Measurements from ENCODE around the gene MEGF10. TPM values are rescaled to one million over a fixed set of nuclear protein-coding genes. Genes with fewer than 3 reads are reported as not detected.

Gene MEGF10
- polyA plus RNA-seq, 1 donor from 2014 or later = 0.05 TPM

- Histone ChIP-seq H3K9me2 (ENCODE audit: insufficient read depth, low read length) (no peaks in the 10 kb centered on the region), H3K9me3 (ENCODE audit: low read length) (no peaks in the 10 kb centered on the region), H3F3A (ENCODE audit: insufficient read depth, low read length, poor library complexity, severe bottlenecking) (no peaks in the 10 kb centered on the region), H3K79me2 (replicated peaks; ENCODE audit: insufficient read depth, low read length) (no peaks in the 10 kb centered on the region), H2AFZ (ENCODE audit: low read depth, low read length) (no peak overlapping the region), H3K27ac (ENCODE audit: low read length) (no peak overlapping the region), H3K27me3 (ENCODE audit: insufficient read depth, low read depth, low read length) (no peaks in the 10 kb centered on the region), H4K20me1 (ENCODE audit: insufficient read depth) (no peaks in the 10 kb centered on the region), H3K4me3 (ENCODE audit: low read length) (no peak overlapping the region), H3K36me3 (ENCODE audit: insufficient read depth, low read length) (no peaks in the 10 kb centered on the region), H3K9ac (ENCODE audit: low read length) (no peak overlapping the region), H3K4me2 (ENCODE audit: low read length) (no peak overlapping the region)
- TF ChIP-seq, protein P1, sequence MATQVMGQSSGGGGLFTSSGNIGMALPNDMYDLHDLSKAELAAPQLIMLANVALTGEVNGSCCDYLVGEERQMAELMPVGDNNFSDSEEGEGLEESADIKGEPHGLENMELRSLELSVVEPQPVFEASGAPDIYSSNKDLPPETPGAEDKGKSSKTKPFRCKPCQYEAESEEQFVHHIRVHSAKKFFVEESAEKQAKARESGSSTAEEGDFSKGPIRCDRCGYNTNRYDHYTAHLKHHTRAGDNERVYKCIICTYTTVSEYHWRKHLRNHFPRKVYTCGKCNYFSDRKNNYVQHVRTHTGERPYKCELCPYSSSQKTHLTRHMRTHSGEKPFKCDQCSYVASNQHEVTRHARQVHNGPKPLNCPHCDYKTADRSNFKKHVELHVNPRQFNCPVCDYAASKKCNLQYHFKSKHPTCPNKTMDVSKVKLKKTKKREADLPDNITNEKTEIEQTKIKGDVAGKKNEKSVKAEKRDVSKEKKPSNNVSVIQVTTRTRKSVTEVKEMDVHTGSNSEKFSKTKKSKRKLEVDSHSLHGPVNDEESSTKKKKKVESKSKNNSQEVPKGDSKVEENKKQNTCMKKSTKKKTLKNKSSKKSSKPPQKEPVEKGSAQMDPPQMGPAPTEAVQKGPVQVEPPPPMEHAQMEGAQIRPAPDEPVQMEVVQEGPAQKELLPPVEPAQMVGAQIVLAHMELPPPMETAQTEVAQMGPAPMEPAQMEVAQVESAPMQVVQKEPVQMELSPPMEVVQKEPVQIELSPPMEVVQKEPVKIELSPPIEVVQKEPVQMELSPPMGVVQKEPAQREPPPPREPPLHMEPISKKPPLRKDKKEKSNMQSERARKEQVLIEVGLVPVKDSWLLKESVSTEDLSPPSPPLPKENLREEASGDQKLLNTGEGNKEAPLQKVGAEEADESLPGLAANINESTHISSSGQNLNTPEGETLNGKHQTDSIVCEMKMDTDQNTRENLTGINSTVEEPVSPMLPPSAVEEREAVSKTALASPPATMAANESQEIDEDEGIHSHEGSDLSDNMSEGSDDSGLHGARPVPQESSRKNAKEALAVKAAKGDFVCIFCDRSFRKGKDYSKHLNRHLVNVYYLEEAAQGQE (IDR thresholded peaks at IDR 0.05; ENCODE audit: borderline replicate concordance) = no peak
Observed at GRCh38 chr5:127302509-127302908, 11.9 kb downstream of the MEGF10 start.

- Histone ChIP-seq H3K9me2 (ENCODE audit: insufficient read depth, low read length) (no peaks in the 10 kb centered on the region), H2AFZ (ENCODE audit: low read depth, low read length) (no peak overlapping the region), H3K27ac (ENCODE audit: low read length) (no peak overlapping the region), H3K4me3 (ENCODE audit: low read length) (no peak overlapping the region), H3K36me3 (ENCODE audit: insufficient read depth, low read length) (no peaks in the 10 kb centered on the region), H3F3A (ENCODE audit: insufficient read depth, low read length, poor library complexity, severe bottlenecking) (no peaks in the 10 kb centered on the region), H3K9ac (ENCODE audit: low read length) (no peak overlapping the region), H3K27me3 (ENCODE audit: insufficient read depth, low read depth, low read length) (no peaks in the 10 kb centered on the region), H4K20me1 (ENCODE audit: insufficient read depth) (no peaks in the 10 kb centered on the region), H3K9me3 (ENCODE audit: low read length) (no peaks in the 10 kb centered on the region), H3K79me2 (replicated peaks; ENCODE audit: insufficient read depth, low read length) (no peaks in the 10 kb centered on the region), H3K4me2 (ENCODE audit: low read length) (no peak overlapping the region)
- TF ChIP-seq, protein P2, sequence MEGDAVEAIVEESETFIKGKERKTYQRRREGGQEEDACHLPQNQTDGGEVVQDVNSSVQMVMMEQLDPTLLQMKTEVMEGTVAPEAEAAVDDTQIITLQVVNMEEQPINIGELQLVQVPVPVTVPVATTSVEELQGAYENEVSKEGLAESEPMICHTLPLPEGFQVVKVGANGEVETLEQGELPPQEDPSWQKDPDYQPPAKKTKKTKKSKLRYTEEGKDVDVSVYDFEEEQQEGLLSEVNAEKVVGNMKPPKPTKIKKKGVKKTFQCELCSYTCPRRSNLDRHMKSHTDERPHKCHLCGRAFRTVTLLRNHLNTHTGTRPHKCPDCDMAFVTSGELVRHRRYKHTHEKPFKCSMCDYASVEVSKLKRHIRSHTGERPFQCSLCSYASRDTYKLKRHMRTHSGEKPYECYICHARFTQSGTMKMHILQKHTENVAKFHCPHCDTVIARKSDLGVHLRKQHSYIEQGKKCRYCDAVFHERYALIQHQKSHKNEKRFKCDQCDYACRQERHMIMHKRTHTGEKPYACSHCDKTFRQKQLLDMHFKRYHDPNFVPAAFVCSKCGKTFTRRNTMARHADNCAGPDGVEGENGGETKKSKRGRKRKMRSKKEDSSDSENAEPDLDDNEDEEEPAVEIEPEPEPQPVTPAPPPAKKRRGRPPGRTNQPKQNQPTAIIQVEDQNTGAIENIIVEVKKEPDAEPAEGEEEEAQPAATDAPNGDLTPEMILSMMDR (IDR thresholded peaks at IDR 0.05; ENCODE audit: poor library complexity, severe bottlenecking) = no peak
- TF ChIP-seq SMC3 (conservative IDR thresholded peaks at IDR 0.05; ENCODE audit: poor library complexity) (no peak), EZH2 (IDR thresholded peaks at IDR 0.05; ENCODE audit: borderline replicate concordance, insufficient read depth, low read length, poor library complexity, severe bottlenecking) (no peak)
Observed at GRCh38 chr5:127303404-127303803, 12.8 kb downstream of the MEGF10 start.

DNA sequence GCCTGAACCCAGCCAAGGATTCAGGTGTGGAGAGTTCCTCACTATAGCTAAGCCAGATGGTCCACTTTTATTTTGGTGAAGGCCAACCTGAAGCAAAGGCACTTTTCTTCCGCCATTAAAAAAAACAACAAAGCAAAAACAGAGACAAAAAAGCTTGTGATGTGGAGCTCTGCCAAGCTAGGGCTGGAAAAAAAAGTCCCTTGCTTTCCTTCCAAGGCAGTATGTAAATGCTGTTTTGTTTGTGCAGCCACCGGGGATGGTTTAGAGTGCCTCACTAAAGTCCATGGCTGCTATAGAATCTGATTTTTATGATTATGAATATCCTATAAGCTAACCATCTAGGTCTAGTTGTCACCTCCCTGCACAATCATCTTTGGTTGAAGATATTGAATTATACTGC is 14.9 kb downstream of the MEGF10 start:
- no peak overlapping the region for H3K4me3 ChIP-seq (ENCODE audit: low read length)

More for the DNA sequence above, 14.9 kb downstream of the MEGF10 start:
- Histone ChIP-seq H3K9me3 (ENCODE audit: low read length) (no peaks in the 10 kb centered on the region), H3K79me2 (replicated peaks; ENCODE audit: insufficient read depth, low read length) (no peaks in the 10 kb centered on the region), H4K20me1 (ENCODE audit: insufficient read depth) (no peaks in the 10 kb centered on the region), H3K4me2 (ENCODE audit: low read length) (no peak overlapping the region), H2AFZ (ENCODE audit: low read depth, low read length) (no peak overlapping the region), H3F3A (ENCODE audit: insufficient read depth, low read length, poor library complexity, severe bottlenecking) (no peaks in the 10 kb centered on the region), H3K9me2 (ENCODE audit: insufficient read depth, low read length) (no peaks in the 10 kb centered on the region), H3K9ac (ENCODE audit: low read length) (no peak overlapping the region), H3K27me3 (ENCODE audit: insufficient read depth, low read depth, low read length) (no peaks in the 10 kb centered on the region), H3K36me3 (ENCODE audit: insufficient read depth, low read length) (no peaks in the 10 kb centered on the region), H3K27ac (ENCODE audit: low read length) (no peak overlapping the region)
- TF ChIP-seq RAD21 (conservative IDR thresholded peaks at IDR 0.05) (no peak), POLR2AphosphoS5 (IDR thresholded peaks at IDR 0.05) (no peak), SMC3 (conservative IDR thresholded peaks at IDR 0.05; ENCODE audit: poor library complexity) (no peak), MXI1 (conservative IDR thresholded peaks at IDR 0.05; ENCODE audit: poor library complexity, severe bottlenecking) (no peak), EP300 (conservative IDR thresholded peaks at IDR 0.05; ENCODE audit: poor library complexity, severe bottlenecking) (no peak), TAF1 (IDR thresholded peaks at IDR 0.05; ENCODE audit: low read depth) (no peak), EZH2 (IDR thresholded peaks at IDR 0.05; ENCODE audit: borderline replicate concordance, insufficient read depth, low read length, poor library complexity, severe bottlenecking) (no peak)
- TF ChIP-seq, protein P2 (IDR thresholded peaks at IDR 0.05; ENCODE audit: poor library complexity, severe bottlenecking) = no peak
- TF ChIP-seq, protein P1 (IDR thresholded peaks at IDR 0.05; ENCODE audit: borderline replicate concordance) = no peak

Measured in neural cell (in vitro differentiated cells).